OCI-LY3 (cell line): ENCODE measurements around the gene CNPY1.

Experiments
- EZH2phosphoT487 ChIP-seq: fragments of 200-600 bp; shearing (Covaris generic); IDR thresholded peaks from 2 replicates; pipeline ENCODE4 v1.6.1; 2018; ENCODE audit warnings: antibody characterized with exemption, mixed run types, low read depth
- TF ChIP-seq, protein P1 (sequence below): fragments of 200-600, 300-600 bp; sonication (generic); IDR thresholded peaks from 2 replicates; pipeline ENCODE4 v1.5.1; 2014; ENCODE audit warnings: antibody characterized with exemption, low read length, low read depth

GRCh38 chr7:155567646-155568332 lies 21.4 kb upstream of the CNPY1 start:
- TF ChIP-seq, protein P1, sequence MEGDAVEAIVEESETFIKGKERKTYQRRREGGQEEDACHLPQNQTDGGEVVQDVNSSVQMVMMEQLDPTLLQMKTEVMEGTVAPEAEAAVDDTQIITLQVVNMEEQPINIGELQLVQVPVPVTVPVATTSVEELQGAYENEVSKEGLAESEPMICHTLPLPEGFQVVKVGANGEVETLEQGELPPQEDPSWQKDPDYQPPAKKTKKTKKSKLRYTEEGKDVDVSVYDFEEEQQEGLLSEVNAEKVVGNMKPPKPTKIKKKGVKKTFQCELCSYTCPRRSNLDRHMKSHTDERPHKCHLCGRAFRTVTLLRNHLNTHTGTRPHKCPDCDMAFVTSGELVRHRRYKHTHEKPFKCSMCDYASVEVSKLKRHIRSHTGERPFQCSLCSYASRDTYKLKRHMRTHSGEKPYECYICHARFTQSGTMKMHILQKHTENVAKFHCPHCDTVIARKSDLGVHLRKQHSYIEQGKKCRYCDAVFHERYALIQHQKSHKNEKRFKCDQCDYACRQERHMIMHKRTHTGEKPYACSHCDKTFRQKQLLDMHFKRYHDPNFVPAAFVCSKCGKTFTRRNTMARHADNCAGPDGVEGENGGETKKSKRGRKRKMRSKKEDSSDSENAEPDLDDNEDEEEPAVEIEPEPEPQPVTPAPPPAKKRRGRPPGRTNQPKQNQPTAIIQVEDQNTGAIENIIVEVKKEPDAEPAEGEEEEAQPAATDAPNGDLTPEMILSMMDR, result no peak
- no peak for TF ChIP-seq EZH2phosphoT487
